HL-60 (cell line): ENCODE results near the gene UQCRQ.

Experiments
- DNase-seq, 2 experiments: peaks; one replicate each; pipeline ENCODE4 v3.0.0-alpha.2; 2010 to 2020; ENCODE audit warnings: low read depth in 1 of 2, low spot score in 1 of 2
- H3K27ac ChIP-seq: fragments of 250-450 bp; sonication (Bioruptor Pico); replicated peaks from 2 replicates; pipeline ENCODE4 v1.5.1; 2020; ENCODE audit warnings: mild to moderate bottlenecking, moderate library complexity
- H3K27me3 ChIP-seq: fragments of 250-450 bp; sonication (Bioruptor Pico); 2 replicates; pipeline ENCODE4 v1.5.1; 2021; ENCODE audit warnings: mild to moderate bottlenecking, moderate library complexity; ENCODE audit not compliant: insufficient read depth, poor library complexity, severe bottlenecking
- H3K4me3 ChIP-seq: replicated peaks from 2 replicates; pipeline ENCODE4 v1.5.1; 2011; ENCODE audit warnings: mild to moderate bottlenecking, control low read depth, low read length; ENCODE audit not compliant: insufficient read depth
- CTCF ChIP-seq: IDR thresholded peaks from one replicate; pipeline ENCODE4 v1.5.1; 2011; ENCODE audit warnings: low read length, control low read depth, inconsistent platforms; ENCODE audit not compliant: insufficient read depth
- GABPA ChIP-seq: IDR thresholded peaks from 2 replicates; pipeline ENCODE4 v1.6.1; 2012; ENCODE audit warnings: low read depth
- POLR2AphosphoS5 ChIP-seq: IDR thresholded peaks from 2 replicates; pipeline ENCODE4 v1.6.1; 2012; ENCODE audit warnings: low read depth
- REST ChIP-seq: IDR thresholded peaks from 2 replicates; pipeline ENCODE4 v1.6.1; 2012; ENCODE audit warnings: low read depth; ENCODE audit not compliant: insufficient replicate concordance
- SPI1 ChIP-seq: IDR thresholded peaks from 2 replicates; pipeline ENCODE4 v1.6.1; 2012; ENCODE audit warnings: low read depth, mild to moderate bottlenecking, borderline replicate concordance

Gene UQCRQ

GRCh38 chr5:132825033-132825833, 41.2 kb upstream of the UQCRQ start:
- no peak overlapping the region; the same call in 1 of the 2 replicates for H3K4me3 ChIP-seq
- TF ChIP-seq REST (no peak), SPI1 (no peak), POLR2AphosphoS5 (no peak), CTCF (no peak), GABPA (no peak)
- no peak for DNase-seq
- peaks cover 2% of the 10 kb centered on the region for H3K27me3 ChIP-seq
- no peak overlapping the region for H3K27ac ChIP-seq

GRCh38 chr5:132825834-132826391, 40.5 kb upstream of the UQCRQ start:
- TF ChIP-seq SPI1, result no peak
- no peak for TF ChIP-seq CTCF
- TF ChIP-seq GABPA, result no peak
- no peak for TF ChIP-seq REST
- no peak for TF ChIP-seq POLR2AphosphoS5
- DNase-seq, result no peak
- Histone ChIP-seq H3K27ac (no peak overlapping the region), H3K27me3 (peaks cover 2% of the 10 kb centered on the region), H3K4me3 (no peak overlapping the region)

- H3K27me3 ChIP-seq, result peaks cover 2% of the 10 kb centered on the region
- no peak for DNase-seq
- H3K4me3 ChIP-seq, result no peak overlapping the region
- TF ChIP-seq CTCF (no peak), POLR2AphosphoS5 (no peak), REST (no peak), GABPA (no peak), SPI1 (no peak)
- H3K27ac ChIP-seq, result no peak overlapping the region
These were observed 39.9 kb upstream of the UQCRQ start for GRCh38 chr5:132826424-132827082.
